Stimulated activated CD8-positive, alpha-beta memory T cell treated with anti-CD3 and anti-CD28 coated beads, Interleukin-12 subunit alpha, Interleukin-12 subunit beta, amount 100 ng/mL, for 24 hours (primary cell): ENCODE data around the gene LAMB4.

Experiments
- DNase-seq: peaks from one replicate; pipeline ENCODE4 v3.0.0-alpha.2; 2020; ENCODE audit errors: extremely low read depth

Gene LAMB4

GRCh38 chr7:108112683-108113082 lies 17.5 kb downstream of the LAMB4 start:
- DNase-seq, result no peak

- DNase-seq, result no peak
Measured at GRCh38 chr7:108109221-108109908, 20.8 kb downstream of the LAMB4 start.

DNA sequence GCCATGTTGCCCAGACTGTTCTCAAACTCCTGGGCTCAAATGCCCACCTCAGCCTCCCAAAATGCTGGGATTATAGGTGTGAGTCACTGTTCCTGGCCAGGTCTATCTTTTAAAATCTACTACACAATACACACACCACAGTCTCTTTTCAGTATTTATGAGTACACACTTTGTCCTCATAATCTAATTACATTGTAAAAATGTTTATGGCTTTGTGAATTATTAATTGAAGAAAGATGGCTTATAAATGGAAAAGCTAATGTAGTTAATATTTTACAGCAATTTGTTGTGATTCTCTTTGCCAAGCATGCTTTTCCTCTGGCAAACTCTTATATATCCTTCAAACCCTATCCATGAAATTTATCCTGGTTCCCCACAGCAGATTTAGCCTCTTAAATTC lies 22.0 kb downstream of the LAMB4 start:
- no peak for DNase-seq

DNA sequence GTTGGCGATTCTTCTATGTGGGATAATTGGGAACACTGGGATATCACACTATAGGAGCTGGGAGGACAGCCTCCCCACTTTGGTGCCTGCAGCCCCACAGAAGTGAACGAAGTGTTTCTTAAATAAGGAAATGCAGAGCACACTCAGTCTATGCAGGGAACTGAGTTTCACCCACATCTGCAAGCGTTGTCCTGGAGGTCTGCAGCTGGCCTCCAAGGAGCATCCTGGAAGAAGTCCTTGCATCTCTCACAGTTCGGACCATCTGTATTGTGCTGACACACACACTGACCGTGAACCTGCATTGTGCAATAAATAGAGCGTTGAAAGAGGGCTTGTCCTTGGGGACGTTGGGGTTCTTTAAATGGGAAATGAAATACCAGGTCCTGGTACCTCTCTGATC lies 25.8 kb downstream of the LAMB4 start:
- no peak for DNase-seq

GRCh38 chr7:108103558-108104298 lies 26.4 kb downstream of the LAMB4 start:
- DNase-seq, result no peak

DNA sequence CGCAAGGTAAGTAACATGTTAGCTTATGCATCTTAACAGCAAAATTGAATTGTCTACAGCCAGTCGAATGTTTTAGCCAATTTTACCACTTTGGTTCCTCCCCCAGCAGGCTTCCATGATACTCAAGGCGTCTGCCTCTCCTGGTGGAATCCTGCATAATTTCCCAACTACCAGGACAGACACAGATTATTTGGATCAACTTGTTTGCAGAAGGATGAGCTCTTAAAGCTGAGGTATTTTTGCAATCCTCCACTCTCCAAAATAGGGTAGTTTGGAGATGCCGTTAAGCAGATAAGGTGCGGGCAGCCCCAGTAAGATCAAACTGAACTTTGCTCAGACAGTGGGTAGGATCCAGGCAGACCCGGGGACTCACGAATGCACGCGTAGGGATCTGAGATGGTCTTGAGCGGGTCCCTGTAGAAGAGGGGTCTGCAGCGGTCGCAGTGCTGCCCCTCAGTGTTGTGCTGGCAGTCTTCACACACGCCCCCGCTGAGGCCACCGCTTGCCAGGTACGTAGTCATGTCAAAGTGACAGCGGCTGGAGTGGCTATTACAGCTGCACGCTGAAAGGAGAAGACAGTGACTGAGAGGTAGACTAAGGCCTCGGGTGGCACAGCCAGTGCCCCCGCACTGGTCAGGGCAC lies 27.4 kb downstream of the LAMB4 start:
- DNase-seq, result no peak

- no peak for DNase-seq
Measured at GRCh38 chr7:108101759-108102158, 28.4 kb downstream of the LAMB4 start.

GRCh38 chr7:108099713-108100112 lies 30.4 kb downstream of the LAMB4 start:
- DNase-seq, result no peak

GRCh38 chr7:108097703-108098102 lies 32.5 kb downstream of the LAMB4 start:
- DNase-seq, result no peak

DNA sequence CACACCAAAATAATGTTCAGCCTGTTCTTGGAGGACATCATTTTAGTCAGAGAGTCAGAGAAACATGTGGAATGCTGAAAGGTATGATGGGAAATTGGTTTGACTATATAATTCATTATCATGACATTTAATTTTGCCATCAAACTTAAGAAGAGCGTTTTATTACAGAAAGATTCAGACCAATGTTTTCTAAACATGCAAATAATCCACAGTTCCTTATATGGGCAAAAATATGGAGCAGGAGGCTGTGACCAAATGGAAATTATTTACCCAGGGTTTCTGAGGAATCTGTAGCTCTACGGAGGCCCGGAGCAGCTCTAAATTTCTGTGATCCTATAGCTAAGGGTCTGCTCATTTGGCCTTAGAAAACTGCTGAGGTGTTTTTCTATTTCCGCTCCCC lies 33.2 kb downstream of the LAMB4 start:
- no peak for DNase-seq

DNA sequence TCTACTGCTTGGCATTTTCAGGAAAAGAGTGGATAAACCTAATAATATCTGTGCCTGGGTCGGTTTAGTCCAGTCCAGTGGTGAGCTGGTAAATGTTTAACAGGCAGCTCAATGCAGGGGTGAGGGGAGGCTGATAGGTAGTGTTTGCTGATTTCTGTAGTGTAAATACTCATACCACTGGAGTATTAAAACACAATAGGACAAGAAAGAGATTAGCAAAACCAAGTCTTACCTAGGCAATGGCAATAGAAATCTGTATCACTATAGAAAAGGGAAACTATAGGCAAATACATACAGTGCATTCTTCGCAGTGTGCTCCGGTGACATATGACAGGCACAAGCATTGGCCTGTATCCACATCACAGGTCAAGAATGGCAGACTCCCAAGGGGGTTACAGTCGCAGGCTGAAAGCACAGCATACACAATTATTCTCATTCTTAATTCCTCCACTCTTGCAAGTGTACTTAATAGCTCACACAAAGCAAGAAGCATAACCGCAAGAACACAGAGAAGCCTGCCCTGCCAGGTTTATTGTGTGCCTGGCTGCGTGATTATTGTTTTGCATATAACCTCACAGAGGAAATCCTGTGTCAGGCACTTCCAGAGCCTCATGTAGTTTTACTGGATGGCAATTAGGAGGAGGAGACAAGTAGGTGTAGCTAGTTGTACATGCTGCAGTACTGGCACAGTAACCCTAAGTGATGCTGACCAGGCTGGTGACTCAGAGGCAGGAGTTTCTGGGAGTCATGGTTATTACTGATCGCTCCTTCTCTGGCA lies 35.0 kb downstream of the LAMB4 start:
- DNase-seq, result no peak

- no peak for DNase-seq
Measured at GRCh38 chr7:108094346-108094745, 35.8 kb downstream of the LAMB4 start.

GRCh38 chr7:108093851-108094331 lies 36.3 kb downstream of the LAMB4 start:
- DNase-seq, result no peak

- DNase-seq, result no peak
Measured at GRCh38 chr7:108093341-108093740, 36.8 kb downstream of the LAMB4 start.

GRCh38 chr7:108091461-108091831 lies 38.7 kb downstream of the LAMB4 start:
- DNase-seq, result no peak

DNA sequence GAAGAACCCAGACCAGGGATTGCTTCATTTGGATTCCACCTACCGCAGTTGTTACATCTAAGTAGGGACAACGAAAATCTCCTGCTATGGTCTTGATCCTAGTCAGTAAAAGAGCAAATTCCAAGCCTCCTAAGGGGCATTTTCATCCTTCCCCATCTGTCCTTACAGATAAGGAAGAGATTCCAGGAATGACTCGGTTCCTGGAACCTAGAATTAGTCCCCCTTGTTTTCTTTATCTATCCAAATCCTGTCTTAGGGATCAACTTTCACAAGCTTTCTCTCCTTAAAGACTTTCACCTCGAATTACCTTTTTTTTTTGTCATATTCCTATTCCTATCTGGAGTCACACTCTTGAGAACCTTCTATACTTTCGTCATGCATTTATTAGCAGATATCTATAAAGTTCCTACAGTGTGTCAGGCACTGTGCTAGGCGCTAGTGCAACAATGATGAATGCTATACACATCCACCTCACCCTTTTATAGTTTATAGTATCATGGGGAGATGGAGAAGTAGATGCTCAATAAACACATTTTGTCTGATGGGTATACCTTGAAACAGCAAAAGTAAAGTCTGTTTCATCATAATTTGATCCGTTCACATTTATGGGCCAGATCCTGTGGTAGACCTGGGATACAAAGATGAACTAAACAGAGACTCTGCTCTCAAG lies 39.2 kb downstream of the LAMB4 start:
- DNase-seq, result no peak

GRCh38 chr7:108089381-108089780 lies 40.8 kb downstream of the LAMB4 start:
- no peak for DNase-seq

DNA sequence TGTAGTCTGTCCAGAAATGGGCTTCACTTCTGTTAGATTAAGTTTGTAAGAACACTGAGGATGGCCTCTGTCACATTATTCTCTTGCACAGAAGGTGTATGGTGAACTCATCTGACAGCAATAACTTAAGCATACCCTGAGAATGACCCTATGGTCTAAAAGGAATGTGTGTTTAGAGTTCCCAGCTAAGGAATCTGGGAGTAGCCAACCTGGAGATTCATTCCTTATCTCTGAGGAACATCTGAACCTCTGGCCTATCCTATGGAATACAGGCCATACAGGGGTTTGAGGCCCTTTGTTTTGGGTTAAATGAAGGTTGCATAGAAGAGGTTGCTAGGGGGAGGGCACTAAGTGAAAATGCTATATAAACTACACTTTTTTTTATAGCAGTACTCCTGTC lies 41.4 kb downstream of the LAMB4 start:
- no peak for DNase-seq

- no peak for DNase-seq
Measured at GRCh38 chr7:108087778-108088177, 42.4 kb downstream of the LAMB4 start.

GRCh38 chr7:108086962-108087361 lies 43.2 kb downstream of the LAMB4 start:
- DNase-seq, result no peak

DNA sequence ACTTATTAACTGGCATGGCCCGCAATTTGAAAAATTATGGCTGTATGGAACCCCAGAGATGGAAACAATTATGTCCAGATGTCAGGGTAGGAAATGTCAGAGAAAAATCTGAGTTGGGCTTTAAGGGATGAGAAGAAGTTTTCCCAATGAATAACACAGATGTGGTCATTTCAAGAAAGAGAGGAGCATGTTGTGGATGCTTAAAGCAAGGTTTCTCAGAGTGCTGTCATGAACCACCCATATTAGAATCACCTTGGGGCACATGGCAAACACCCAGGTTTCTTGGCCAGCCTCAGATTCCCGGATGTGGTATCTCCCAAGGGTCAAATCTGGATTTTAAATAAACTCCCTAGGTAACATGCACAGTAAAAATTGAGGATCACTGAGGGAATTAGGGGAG lies 43.6 kb downstream of the LAMB4 start:
- no peak for DNase-seq

GRCh38 chr7:108083980-108084379 lies 46.2 kb downstream of the LAMB4 start:
- no peak for DNase-seq
